GM19328 (cell line): ENCODE measurements around the gene GAGE12H.
"Not testable (repeated sequence)": the region's sequence is repeated elsewhere in the genome, so short reads cannot be mapped to it uniquely, and the experiment has no call there.

Experiments
- ATAC-seq: cut with Tn5 transposase; IDR thresholded peaks from one replicate; pipeline ENCODE4 v1.9.1; 2021; ENCODE audit warnings: mild to moderate bottlenecking, moderate library complexity; ENCODE audit not compliant: unreplicated experiment

GAGE12H gene, protein sequence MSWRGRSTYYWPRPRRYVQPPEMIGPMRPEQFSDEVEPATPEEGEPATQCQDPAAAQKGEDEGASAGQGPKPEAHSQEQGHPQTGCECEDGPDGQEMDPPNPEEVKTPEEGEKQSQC

DNA sequence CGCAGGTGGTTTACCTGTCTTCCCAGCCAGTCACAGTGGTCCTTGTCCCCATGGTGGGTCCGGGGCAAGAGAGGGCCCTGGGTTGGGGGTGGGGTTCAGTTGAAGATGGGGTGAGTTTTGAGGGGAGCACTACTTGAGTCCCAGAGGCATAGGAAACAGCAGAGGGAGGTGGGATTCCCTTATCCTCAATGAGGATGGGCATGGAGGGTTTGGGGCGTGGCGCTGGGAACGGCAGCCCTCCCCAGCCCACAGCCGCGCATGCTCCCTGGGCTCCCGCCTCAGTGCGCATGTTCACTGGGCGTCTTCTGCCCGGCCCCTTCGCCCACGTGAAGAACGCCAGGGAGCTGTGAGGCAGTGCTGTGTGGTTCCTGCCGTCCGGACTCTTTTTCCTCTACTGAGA is at the start of gene GAGE12H:
GAGE12H (plus strand) TSS at position 301 of the 400 bp plus-strand sequence. CDS start 1,155 bp downstream, outside the sequence.
- not testable (repeated sequence) for ATAC-seq

DNA sequence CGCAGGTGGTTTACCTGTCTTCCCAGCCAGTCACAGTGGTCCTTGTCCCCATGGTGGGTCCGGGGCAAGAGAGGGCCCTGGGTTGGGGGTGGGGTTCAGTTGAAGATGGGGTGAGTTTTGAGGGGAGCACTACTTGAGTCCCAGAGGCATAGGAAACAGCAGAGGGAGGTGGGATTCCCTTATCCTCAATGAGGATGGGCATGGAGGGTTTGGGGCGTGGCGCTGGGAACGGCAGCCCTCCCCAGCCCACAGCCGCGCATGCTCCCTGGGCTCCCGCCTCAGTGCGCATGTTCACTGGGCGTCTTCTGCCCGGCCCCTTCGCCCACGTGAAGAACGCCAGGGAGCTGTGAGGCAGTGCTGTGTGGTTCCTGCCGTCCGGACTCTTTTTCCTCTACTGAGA is 47.9 kb upstream of the GAGE12H start, which contains the start of gene GAGE12C:
GAGE12C (plus strand) TSS at position 301 of the 400 bp plus-strand sequence. CDS start 1,155 bp downstream, outside the sequence.
- not testable (repeated sequence) for ATAC-seq

DNA sequence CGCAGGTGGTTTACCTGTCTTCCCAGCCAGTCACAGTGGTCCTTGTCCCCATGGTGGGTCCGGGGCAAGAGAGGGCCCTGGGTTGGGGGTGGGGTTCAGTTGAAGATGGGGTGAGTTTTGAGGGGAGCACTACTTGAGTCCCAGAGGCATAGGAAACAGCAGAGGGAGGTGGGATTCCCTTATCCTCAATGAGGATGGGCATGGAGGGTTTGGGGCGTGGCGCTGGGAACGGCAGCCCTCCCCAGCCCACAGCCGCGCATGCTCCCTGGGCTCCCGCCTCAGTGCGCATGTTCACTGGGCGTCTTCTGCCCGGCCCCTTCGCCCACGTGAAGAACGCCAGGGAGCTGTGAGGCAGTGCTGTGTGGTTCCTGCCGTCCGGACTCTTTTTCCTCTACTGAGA is 38.3 kb upstream of the GAGE12H start, which contains the start of gene GAGE12D:
GAGE12D (plus strand) TSS at position 301 of the 400 bp plus-strand sequence. CDS start 1,155 bp downstream, outside the sequence.
- ATAC-seq: not testable (repeated sequence)

DNA sequence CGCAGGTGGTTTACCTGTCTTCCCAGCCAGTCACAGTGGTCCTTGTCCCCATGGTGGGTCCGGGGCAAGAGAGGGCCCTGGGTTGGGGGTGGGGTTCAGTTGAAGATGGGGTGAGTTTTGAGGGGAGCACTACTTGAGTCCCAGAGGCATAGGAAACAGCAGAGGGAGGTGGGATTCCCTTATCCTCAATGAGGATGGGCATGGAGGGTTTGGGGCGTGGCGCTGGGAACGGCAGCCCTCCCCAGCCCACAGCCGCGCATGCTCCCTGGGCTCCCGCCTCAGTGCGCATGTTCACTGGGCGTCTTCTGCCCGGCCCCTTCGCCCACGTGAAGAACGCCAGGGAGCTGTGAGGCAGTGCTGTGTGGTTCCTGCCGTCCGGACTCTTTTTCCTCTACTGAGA is 28.8 kb upstream of the GAGE12H start, which contains the start of gene GAGE12E:
GAGE12E (plus strand) TSS at position 301 of the 400 bp plus-strand sequence. CDS start 1,155 bp downstream, outside the sequence.
- not testable (repeated sequence) for ATAC-seq

DNA sequence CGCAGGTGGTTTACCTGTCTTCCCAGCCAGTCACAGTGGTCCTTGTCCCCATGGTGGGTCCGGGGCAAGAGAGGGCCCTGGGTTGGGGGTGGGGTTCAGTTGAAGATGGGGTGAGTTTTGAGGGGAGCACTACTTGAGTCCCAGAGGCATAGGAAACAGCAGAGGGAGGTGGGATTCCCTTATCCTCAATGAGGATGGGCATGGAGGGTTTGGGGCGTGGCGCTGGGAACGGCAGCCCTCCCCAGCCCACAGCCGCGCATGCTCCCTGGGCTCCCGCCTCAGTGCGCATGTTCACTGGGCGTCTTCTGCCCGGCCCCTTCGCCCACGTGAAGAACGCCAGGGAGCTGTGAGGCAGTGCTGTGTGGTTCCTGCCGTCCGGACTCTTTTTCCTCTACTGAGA is 19.2 kb upstream of the GAGE12H start, which contains the start of gene GAGE12F:
GAGE12F (plus strand) TSS at position 301 of the 400 bp plus-strand sequence. CDS start 1,155 bp downstream, outside the sequence.
- not testable (repeated sequence) for ATAC-seq

DNA sequence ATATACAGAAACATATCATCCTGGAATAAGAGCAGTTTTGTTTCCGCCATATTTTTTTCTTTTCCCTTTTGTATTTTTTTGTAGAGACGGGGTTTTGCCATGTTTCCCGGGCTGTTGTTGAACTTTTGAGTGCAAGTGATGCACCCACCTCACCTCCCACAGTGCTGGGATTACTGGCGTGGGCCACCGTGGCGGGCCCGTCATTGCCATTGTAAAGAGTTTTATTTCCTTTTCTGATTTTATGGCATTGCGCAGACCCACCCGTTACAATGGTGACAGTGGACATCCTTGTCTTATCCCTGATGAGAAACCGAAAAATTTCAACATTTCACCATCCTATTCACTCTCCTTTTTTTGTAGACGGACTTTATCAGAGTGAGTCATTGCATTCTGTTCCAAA is 11.0 kb upstream of the GAGE12H start:
- not testable (repeated sequence) for ATAC-seq

DNA sequence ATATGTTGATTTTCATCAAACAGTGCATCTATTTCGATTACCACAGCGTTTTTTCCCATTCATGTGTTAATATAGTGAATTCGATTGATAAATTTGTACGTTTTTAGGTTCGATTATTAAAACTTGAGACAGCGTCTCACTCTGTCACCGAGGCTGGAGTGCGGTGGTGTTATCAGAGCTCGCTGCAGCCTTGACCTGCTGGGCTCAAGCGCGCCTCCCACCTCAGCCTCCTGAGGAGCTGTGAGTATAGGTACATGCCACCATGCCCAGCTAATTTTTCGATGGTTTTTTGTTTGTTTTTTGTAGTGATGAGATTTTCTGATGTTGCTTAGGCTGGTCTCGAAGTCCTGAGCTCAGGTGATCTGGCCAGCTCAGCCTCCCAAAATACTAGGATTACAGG is 10.6 kb upstream of the GAGE12H start:
- ATAC-seq: not testable (repeated sequence)

DNA sequence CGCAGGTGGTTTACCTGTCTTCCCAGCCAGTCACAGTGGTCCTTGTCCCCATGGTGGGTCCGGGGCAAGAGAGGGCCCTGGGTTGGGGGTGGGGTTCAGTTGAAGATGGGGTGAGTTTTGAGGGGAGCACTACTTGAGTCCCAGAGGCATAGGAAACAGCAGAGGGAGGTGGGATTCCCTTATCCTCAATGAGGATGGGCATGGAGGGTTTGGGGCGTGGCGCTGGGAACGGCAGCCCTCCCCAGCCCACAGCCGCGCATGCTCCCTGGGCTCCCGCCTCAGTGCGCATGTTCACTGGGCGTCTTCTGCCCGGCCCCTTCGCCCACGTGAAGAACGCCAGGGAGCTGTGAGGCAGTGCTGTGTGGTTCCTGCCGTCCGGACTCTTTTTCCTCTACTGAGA is 9.6 kb upstream of the GAGE12H start, which contains the start of gene GAGE12G:
GAGE12G (plus strand) TSS at position 301 of the 400 bp plus-strand sequence. CDS start 1,155 bp downstream, outside the sequence.
- ATAC-seq: not testable (repeated sequence)

DNA sequence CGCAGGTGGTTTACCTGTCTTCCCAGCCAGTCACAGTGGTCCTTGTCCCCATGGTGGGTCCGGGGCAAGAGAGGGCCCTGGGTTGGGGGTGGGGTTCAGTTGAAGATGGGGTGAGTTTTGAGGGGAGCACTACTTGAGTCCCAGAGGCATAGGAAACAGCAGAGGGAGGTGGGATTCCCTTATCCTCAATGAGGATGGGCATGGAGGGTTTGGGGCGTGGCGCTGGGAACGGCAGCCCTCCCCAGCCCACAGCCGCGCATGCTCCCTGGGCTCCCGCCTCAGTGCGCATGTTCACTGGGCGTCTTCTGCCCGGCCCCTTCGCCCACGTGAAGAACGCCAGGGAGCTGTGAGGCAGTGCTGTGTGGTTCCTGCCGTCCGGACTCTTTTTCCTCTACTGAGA is 9.4 kb downstream of the GAGE12H start, which contains the start of gene GAGE2A:
GAGE2A (plus strand) TSS at position 301 of the 400 bp plus-strand sequence. CDS start 1,155 bp downstream, outside the sequence.
- ATAC-seq: not testable (repeated sequence)

DNA sequence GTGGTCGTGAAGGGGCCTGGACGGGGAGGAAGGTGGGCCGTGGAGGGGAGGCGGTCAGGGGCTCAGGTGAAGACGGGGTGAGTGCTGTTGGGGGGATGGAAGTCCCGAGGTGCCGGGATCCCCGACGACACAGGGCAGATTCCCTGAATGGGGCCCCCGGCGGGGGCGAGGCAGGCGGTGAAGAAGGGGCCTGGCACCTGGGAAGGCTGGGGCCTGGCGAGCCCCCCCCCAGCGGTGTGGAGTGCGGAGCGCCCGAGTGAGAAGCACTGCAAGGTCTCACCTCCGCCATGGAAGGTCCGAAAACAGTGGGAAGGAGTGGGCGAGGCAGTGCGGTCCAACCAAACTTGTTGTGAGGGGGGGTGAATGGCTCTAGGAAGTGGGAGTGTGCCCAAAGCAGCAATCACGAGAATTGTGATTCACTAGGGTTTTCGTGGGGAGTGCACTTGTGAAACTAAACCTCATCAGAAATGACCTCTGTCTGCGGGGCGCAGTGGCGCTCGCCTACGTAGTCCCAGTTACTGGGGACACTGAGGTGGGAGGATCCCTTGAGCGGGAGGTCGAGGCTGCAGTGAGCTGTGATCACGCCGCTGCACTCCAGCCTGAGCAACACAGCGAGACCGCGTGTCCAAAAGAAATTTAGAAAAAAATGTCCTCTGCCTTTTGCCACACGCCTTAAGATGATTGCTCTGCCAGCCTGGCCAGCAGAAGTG is 10.2 kb downstream of the GAGE12H start:
- ATAC-seq: not testable (repeated sequence)

DNA sequence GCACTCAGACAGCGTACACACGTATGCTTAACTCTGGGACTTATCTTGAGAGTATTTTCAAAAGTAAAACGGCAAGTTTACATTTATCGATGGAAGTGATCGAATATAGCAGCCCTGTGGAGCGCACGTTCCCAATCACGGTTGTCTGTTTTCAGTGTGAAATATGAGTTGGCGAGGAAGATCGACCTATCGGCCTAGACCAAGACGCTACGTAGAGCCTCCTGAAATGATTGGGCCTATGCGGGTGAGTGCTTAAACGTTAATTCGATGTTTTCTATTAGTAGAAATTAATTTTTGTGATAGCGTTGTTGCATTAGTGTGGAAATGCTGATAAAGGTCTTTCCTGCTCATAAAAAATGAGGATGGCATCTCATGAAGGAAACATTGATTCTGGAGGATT is 10.7 kb downstream of the GAGE12H start:
- not testable (repeated sequence) for ATAC-seq

DNA sequence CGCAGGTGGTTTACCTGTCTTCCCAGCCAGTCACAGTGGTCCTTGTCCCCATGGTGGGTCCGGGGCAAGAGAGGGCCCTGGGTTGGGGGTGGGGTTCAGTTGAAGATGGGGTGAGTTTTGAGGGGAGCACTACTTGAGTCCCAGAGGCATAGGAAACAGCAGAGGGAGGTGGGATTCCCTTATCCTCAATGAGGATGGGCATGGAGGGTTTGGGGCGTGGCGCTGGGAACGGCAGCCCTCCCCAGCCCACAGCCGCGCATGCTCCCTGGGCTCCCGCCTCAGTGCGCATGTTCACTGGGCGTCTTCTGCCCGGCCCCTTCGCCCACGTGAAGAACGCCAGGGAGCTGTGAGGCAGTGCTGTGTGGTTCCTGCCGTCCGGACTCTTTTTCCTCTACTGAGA is 19.0 kb downstream of the GAGE12H start, which contains the start of gene GAGE1:
GAGE1 (plus strand) TSS at position 301 of the 400 bp plus-strand sequence. CDS start 1,155 bp downstream, outside the sequence.
- not testable (repeated sequence) for ATAC-seq

DNA sequence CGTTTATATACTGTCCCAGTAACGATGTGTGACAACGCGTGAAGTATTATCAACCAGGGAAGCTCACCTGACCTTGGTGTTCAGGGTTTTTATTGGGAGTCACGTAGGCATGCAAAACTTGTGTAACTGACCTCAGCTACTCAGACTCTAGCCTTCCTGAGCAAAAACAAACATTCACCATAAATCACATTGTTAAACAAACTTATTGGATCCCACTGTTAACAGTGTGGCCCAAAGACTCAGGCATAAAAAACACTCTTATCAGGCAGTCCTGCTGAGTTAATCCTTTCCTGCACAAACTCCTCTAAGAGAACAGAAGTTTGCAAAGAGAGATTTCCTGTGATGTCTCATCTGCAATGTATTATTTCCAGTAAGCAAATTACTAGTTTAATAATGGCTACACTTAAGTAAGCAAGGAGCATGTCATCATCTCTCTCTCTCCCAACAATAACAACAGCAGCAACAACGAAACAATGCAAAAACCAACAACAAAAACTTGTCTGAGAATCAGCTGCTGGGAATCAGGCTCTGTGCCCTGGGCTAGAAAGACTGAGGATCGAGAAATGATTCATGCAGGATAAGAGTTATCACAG is 31.1 kb downstream of the GAGE12H start:
- ATAC-seq: no peak

DNA sequence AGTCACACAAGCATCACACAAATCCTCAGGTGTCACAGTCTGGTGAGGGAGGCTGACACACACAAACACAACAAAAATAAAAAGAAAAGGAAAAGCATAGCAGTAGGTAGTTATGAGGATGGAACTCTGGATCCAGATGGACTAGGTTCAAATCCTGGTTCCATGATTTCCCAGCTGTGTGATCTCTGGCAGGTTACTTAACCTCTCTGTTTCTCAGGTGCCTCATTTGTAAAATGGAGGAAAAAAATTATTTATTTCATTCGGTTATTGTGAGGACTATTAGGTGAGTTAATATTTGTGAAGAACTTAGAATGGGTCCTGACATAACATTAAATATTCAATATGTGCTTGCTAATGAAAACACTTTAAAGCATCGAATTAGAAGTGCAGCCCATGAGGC is 38.8 kb downstream of the GAGE12H start:
- no peak for ATAC-seq

DNA sequence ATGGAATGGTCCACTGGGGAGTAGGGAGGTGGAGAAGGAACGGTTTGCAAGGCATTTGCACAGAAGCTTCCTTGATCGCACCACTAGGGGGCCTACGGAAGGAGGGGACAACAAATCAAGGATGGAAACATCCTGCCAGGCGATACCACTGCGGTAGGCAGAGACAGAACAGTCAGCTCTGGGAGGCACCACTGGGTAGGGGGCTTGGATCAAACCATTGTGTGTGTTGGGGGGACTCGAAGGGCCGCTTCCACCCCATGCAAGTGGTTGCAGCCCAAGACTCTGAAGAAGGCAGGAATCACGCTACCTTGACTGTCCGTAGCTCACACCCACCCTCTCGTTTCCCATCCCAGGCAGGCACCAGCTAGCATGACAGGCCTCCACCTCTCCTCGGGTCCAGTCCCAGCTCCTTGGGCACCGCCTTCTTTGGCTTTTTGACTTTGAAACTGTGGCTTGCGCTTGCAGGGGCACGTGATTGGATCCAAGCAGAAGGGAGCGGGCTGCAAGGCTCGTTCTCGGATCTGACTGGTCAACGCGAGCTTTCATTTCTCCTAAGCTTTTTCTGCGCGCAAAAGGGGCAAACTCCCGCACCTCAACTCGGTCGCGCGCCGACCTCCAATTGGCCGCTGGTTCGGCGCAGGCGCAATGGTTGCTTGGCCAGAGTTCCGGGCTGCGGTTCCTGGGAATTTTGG is 47.5 kb downstream of the GAGE12H start:
- ATAC-seq: no peak
